Measurements from ENCODE around the gene GDE1. TPM values are rescaled to one million over a fixed set of nuclear protein-coding genes. Genes with fewer than 3 reads are reported as not detected.

Gene GDE1, protein sequence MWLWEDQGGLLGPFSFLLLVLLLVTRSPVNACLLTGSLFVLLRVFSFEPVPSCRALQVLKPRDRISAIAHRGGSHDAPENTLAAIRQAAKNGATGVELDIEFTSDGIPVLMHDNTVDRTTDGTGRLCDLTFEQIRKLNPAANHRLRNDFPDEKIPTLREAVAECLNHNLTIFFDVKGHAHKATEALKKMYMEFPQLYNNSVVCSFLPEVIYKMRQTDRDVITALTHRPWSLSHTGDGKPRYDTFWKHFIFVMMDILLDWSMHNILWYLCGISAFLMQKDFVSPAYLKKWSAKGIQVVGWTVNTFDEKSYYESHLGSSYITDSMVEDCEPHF
- polyA plus RNA-seq (2012; ENCODE audit: low read depth, missing spikeins): 18.5 TPM

DNA sequence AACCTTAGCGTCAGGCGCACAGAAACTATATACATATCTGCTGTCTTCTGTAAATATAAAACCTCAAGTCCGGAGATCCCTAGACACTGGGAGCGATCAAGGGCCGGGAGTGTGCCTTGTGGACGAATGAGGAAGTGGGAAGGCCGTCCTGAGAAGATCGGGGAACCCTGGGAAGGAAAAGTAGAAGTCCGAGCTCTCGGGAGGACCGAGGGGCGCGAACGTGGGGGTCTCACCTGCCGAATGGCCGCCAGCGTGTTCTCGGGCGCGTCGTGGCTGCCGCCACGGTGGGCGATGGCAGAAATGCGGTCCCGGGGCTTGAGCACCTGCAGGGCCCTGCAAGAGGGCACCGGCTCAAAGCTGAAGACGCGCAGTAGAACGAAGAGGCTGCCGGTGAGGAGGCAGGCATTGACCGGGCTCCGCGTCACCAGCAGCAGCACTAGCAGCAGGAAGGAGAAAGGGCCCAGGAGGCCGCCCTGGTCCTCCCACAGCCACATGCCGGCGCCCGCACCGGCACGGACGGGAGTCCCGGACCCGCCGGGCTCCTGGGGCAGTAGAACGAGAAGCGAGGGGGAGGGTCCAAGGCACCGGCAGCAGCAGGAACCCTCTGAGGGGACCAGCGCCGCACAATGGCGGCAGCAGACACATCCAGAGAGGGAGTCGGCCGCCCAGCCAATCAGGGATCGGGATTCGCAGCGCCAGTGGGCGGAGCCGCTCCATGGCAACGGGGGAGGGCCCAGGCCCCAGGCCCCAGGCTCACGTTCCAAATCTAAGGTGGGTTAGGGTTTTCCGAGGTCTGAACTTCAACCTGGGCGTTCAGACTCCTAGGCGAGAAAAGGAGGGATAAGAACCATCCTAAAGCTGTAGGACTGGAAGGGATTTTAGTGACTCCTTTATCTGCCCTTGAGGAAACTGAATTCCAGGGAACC is at the start of gene GDE1:
Gene GDE1 (minus strand): TSS at position 628 of the 926 bp plus-strand sequence. CDS start 134 bp downstream, at position 494.
- TF ChIP-seq TAF1 (IDR thresholded peaks at IDR 0.05; ENCODE audit: low read depth, low read length): peak; percentile 19; the same call in 1 of the 2 replicates
- peak; percentile 71 for TF ChIP-seq POLR2AphosphoS5 (IDR thresholded peaks at IDR 0.05; ENCODE audit: low read depth, low read length)
- peak; percentile 73 for TF ChIP-seq SPI1 (IDR thresholded peaks at IDR 0.05; ENCODE audit: low read depth, low read length)
- TF ChIP-seq POLR2A (IDR thresholded peaks at IDR 0.05; ENCODE audit: low read depth, low read length): peak; percentile 64; the same call in 1 of the 2 replicates
- TF ChIP-seq PAX5 (IDR thresholded peaks at IDR 0.05; ENCODE audit: insufficient read depth, low read length, severe bottlenecking): no peak
- TF ChIP-seq POU2F2 (IDR thresholded peaks at IDR 0.05; ENCODE audit: low read depth, low read length): no peak
- peak; percentile 79 for DNase-seq (ENCODE audit: insufficient read length, low spot score)
- FAIRE-seq: peak; percentile 91

DNA sequence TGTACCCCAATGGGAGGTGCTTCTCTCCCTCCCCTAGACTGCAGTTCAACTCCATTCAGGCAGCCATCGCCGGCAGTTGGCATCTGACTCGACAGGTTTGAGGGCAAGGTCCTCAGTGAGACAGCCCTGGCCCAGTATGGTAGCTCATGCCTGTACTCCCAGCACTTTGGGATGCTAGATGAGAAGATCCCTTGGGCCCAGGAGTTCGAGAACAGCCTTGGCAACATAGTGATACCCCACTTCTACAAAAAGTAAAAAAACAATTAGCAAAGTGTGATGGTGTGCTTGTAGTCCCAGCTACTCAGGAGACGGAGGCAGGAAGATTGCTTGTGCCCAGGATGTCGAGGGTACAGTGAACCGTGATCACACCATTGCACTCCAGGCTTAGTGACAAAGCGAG is 45.7 kb upstream of the GDE1 start:
- TF ChIP-seq POU2F2 (IDR thresholded peaks at IDR 0.05; ENCODE audit: low read depth, low read length) (no peak), TAF1 (IDR thresholded peaks at IDR 0.05; ENCODE audit: low read depth, low read length) (no peak), SPI1 (IDR thresholded peaks at IDR 0.05; ENCODE audit: low read depth, low read length) (no peak), POLR2A (IDR thresholded peaks at IDR 0.05; ENCODE audit: low read depth, low read length) (no peak), POLR2AphosphoS5 (IDR thresholded peaks at IDR 0.05; ENCODE audit: low read depth, low read length) (no peak), PAX5 (IDR thresholded peaks at IDR 0.05; ENCODE audit: insufficient read depth, low read length, severe bottlenecking) (no peak)
- DNase-seq (ENCODE audit: insufficient read length, low spot score): no peak
- no peak for FAIRE-seq

DNA sequence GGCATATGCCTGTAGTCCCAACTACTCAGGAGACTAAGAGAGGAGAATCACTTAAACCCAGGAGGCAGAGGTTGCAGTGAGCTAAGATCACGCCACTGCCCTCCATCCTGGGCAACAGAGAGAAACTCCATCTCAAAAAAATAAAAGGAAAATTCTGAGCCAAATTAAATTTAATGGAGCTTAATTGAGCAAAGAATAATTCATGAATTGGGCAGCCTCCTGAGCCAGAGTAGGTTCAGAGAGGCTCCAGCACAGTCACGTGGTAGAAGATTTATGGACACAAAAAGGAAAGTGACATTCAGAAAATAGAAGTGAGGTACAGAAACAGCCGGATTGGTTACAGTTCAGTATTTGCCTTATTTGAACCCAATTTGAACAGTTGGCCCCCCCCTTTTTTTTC is 44.5 kb upstream of the GDE1 start:
- TF ChIP-seq SPI1 (IDR thresholded peaks at IDR 0.05; ENCODE audit: low read depth, low read length) (no peak), POLR2A (IDR thresholded peaks at IDR 0.05; ENCODE audit: low read depth, low read length) (no peak), POLR2AphosphoS5 (IDR thresholded peaks at IDR 0.05; ENCODE audit: low read depth, low read length) (no peak), PAX5 (IDR thresholded peaks at IDR 0.05; ENCODE audit: insufficient read depth, low read length, severe bottlenecking) (no peak), POU2F2 (IDR thresholded peaks at IDR 0.05; ENCODE audit: low read depth, low read length) (no peak), TAF1 (IDR thresholded peaks at IDR 0.05; ENCODE audit: low read depth, low read length) (no peak)
- DNase-seq (ENCODE audit: insufficient read length, low spot score) (no peak), FAIRE-seq (no peak)

DNA sequence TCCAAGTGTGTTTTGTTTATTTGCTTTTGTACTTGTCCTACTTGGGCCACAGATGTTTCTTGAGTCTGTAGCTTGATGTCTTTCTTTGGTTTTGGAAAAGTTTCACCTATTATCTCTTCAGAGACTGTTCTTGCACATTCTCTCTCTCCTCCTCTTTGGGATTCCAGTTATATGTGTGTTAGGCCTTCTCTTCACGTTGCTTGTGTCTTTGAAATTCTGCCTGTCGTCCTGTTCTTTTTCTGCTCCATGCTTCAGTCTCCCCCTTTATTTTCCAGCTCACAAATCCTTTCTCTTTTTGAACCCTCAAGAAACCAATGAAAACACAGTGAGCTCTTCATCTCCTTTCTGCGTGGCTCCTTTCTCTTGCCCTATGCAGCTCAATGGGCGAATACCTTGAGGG is 41.5 kb upstream of the GDE1 start:
- FAIRE-seq (no peak), DNase-seq (ENCODE audit: insufficient read length, low spot score) (no peak)
- TF ChIP-seq POLR2AphosphoS5 (IDR thresholded peaks at IDR 0.05; ENCODE audit: low read depth, low read length) (no peak), POLR2A (IDR thresholded peaks at IDR 0.05; ENCODE audit: low read depth, low read length) (no peak), SPI1 (IDR thresholded peaks at IDR 0.05; ENCODE audit: low read depth, low read length) (no peak), PAX5 (IDR thresholded peaks at IDR 0.05; ENCODE audit: insufficient read depth, low read length, severe bottlenecking) (no peak), TAF1 (IDR thresholded peaks at IDR 0.05; ENCODE audit: low read depth, low read length) (no peak), POU2F2 (IDR thresholded peaks at IDR 0.05; ENCODE audit: low read depth, low read length) (no peak)

DNA sequence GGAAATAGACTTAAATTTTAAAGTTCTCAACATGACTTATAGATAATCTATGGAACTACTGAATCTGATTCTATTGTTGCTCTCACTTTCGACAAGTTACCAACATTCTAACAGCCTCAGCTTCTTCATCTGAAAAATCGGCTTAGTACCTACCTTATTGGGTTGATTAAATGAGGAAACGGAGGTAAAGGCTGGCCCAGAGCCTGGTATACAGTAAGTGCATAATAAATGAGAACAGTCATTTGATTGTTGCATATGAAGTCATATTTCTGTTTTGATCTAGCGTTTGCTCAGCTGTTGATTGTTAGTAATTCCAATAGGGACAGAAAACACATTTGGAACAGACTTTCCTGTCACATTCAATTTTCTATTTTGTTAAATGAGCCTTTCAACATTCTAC is 38.2 kb upstream of the GDE1 start:
- FAIRE-seq: no peak
- TF ChIP-seq TAF1 (IDR thresholded peaks at IDR 0.05; ENCODE audit: low read depth, low read length) (no peak), POLR2AphosphoS5 (IDR thresholded peaks at IDR 0.05; ENCODE audit: low read depth, low read length) (no peak), POLR2A (IDR thresholded peaks at IDR 0.05; ENCODE audit: low read depth, low read length) (no peak), PAX5 (IDR thresholded peaks at IDR 0.05; ENCODE audit: insufficient read depth, low read length, severe bottlenecking) (no peak), SPI1 (IDR thresholded peaks at IDR 0.05; ENCODE audit: low read depth, low read length) (no peak), POU2F2 (IDR thresholded peaks at IDR 0.05; ENCODE audit: low read depth, low read length) (no peak)
- DNase-seq (ENCODE audit: insufficient read length, low spot score): no peak

DNA sequence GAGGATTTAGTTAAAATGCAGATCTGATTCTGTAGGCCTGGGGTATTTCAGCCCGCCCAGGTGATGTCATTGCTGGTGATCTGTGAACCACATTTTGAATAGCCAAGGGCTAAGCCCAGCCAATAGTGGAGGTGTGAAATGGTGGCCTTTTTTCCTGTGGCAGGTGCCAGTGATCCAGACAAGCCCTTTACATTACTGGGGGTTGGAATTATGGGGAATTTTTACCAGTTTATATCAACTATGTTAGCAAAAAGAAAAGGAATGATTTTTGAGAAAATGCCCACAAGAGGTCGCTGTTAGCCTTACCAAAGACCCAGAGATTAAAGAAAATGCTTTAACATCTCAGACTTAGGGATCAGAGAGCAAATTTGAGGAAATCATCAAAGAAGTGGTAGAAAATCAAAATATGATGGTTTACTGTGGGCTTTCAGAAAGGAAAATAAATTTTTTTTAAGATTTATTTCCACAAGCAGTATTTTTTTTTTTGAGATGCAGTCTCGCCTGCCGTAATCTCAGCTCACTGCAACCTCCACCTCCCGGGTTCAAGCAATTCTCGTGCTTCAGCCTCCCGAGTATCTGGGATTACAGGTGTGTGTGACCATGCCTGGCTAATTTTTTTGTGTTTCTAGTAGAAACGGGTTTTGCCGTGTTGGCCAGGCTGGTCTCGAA is 37.5 kb upstream of the GDE1 start:
- FAIRE-seq (no peak), DNase-seq (ENCODE audit: insufficient read length, low spot score) (no peak)
- TF ChIP-seq POLR2AphosphoS5 (IDR thresholded peaks at IDR 0.05; ENCODE audit: low read depth, low read length) (no peak), PAX5 (IDR thresholded peaks at IDR 0.05; ENCODE audit: insufficient read depth, low read length, severe bottlenecking) (no peak), POU2F2 (IDR thresholded peaks at IDR 0.05; ENCODE audit: low read depth, low read length) (no peak), TAF1 (IDR thresholded peaks at IDR 0.05; ENCODE audit: low read depth, low read length) (no peak), SPI1 (IDR thresholded peaks at IDR 0.05; ENCODE audit: low read depth, low read length) (no peak), POLR2A (IDR thresholded peaks at IDR 0.05; ENCODE audit: low read depth, low read length) (no peak)

DNA sequence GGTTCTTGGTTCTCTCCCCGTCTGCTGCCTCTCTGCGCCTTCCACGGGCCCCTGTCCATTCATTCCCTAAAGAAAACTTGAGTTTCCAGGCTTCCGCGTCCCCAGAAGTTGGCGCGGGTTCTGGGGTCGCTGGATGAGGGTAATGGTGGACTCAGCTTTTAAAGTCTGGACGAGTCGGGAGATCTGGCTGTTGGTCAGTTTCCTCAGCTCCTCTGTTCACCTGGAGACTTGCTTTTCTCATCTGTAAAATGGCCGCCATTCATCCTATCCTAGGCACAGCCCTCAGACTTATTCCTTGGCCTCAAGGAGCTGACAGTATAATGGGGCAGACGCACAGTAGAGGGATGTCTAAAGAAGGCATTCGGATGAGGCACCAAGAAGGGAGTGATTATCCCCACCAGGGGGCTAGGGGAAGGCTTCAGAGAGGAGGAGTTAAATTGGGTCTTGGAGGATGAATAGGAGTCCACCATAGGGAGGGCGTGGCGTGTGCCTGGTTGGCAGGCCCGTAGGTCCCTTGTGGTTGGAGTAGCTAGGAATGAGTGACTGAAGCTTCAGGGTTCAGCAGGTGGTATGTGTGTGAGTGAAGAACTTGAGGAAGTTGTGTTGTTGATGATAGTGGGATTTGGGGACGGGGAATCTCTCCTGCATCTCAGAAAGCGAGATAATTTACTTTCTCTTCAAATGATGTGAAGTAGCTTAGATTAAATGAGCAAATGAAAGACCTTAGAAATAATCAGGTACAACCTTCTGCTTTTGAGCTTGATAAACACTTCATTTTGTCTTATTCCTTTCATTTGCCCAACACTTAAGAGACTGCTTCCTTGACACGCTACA is 34.3 kb upstream of the GDE1 start:
- FAIRE-seq (peak; percentile 43), DNase-seq (ENCODE audit: insufficient read length, low spot score) (peak; percentile 22)
- TF ChIP-seq PAX5 (IDR thresholded peaks at IDR 0.05; ENCODE audit: insufficient read depth, low read length, severe bottlenecking): no peak

DNA sequence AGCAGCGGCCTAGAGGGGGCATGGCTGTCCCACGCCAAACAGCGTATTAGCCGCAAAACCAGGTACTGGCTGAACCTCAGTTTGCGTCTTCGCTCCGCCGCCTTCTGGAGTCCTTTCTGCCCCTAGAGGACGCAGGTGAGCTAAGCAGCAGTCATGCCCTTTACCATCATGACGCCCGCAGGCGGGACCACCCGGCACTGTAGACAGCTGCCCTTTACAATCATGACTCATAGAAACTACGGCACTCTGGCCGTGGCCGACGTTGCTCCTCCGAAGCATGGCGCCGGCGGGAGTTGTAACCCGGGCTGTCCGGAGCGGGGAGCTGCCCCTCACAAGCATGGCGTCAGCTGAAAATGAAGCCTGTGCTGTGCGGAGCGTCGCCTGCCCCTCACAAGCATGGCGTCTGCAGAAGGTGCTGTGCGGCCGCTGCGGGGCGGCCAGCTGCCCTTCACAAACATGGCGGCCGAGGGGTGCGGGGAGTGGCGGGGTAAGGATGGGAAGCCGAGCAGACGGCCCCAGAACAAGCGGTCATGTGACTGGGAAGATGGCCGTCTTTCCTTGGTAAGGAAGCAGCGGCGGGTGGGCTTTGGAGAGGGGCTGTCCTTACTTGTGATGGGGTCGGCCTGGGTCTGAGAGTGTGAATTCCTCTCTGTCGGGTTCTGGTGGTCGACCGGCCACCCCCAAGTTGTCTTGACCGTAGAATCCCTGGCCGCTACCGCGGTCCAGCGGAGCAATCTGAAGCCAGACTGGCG is 33.5 kb upstream of the GDE1 start, which contains the start of gene VPS35L:
Gene VPS35L (plus strand): TSS at position 518 of the 752 bp plus-strand sequence. CDS start 27 bp downstream, at position 545.
- peak; percentile 96 for FAIRE-seq
- peak; percentile 68 for TF ChIP-seq POLR2AphosphoS5 (IDR thresholded peaks at IDR 0.05; ENCODE audit: low read depth, low read length)
- TF ChIP-seq PAX5 (IDR thresholded peaks at IDR 0.05; ENCODE audit: insufficient read depth, low read length, severe bottlenecking): peak; percentile 83
- TF ChIP-seq SPI1 (IDR thresholded peaks at IDR 0.05; ENCODE audit: low read depth, low read length): 0 out of 2 replicates have a peak, but pooled peaks have one; percentile 2
- no peak; the same call in 1 of the 2 replicates for TF ChIP-seq POU2F2 (IDR thresholded peaks at IDR 0.05; ENCODE audit: low read depth, low read length)
- peak; percentile 83 for TF ChIP-seq TAF1 (IDR thresholded peaks at IDR 0.05; ENCODE audit: low read depth, low read length)
- TF ChIP-seq POLR2A (IDR thresholded peaks at IDR 0.05; ENCODE audit: low read depth, low read length): peak; percentile 73
- peak; percentile 79 for DNase-seq (ENCODE audit: insufficient read length, low spot score)

Data from GM12891 (cell line).